ENCODE results near the gene ACTR3. TPM values are rescaled to one million over a fixed set of nuclear protein-coding genes. Genes with fewer than 3 reads are reported as not detected.

ACTR3 gene
- total RNA-seq, 2 donors from 2014 or later, result 229 to 267 TPM

DNA sequence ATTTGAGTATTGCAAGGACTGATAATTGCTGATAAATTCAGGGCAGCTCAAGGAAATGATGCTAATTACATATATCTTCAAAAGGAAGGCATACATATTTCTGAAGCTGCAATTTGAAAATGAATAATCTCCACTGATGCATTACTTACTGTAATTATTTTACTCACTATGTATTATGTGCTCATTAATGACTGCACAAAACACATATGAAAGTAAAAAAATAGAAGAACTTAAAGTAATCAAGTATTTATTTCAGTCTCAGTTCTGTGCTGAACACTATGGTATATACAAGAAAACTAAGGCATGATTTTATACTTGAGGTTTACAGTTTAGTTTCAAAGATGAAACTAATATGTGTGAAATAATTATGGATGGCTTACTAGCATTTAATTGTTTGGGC, 9.3 kb downstream of the ACTR3 start:
- DNase-seq, result no peak
- H3K4me1 Mint-ChIP-seq, result peaks cover 83% of the 10 kb centered on the region
- no peaks in the 10 kb centered on the region for H3K9me3 ChIP-seq (ENCODE audit: control insufficient read depth, low read length, poor library complexity, severe bottlenecking)
- no peak for ATAC-seq
- H3K27me3 Mint-ChIP-seq, result no peaks in the 10 kb centered on the region
- H3K36me3 Mint-ChIP-seq (ENCODE audit: low read depth), result peaks cover 7% of the 10 kb centered on the region
- H3K27ac Mint-ChIP-seq, result peak overlapping the region; percentile 89
- H3K4me3 Mint-ChIP-seq, result peak overlapping the region; percentile 84

DNA sequence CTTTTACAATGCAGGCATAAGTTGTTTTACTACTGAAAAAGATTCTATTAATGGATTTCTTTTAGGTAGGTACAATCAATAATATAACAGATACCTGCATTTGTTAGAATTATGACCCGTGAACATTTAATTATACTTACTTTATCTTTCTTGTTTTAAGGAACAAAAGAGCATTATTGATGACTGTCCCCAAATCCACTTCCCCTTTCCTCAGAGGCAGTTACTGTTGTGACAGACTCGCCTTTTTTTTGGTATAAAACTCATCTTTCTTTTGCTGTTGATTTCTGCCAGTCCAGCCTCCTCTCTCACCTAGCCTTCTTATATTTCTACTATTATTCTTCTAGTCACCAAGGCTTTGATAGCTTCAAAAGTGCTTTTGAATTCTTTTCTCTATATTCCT, 12.1 kb downstream of the ACTR3 start:
- Mint-ChIP-seq H3K27me3 (no peaks in the 10 kb centered on the region), H3K4me1 (peaks cover 77% of the 10 kb centered on the region), H3K4me3 (peak overlapping the region; percentile 39), H3K27ac (peak overlapping the region; percentile 89), H3K36me3 (ENCODE audit: low read depth) (peaks cover 13% of the 10 kb centered on the region)
- DNase-seq, result no peak
- ATAC-seq, result no peak
- no peaks in the 10 kb centered on the region for H3K9me3 ChIP-seq (ENCODE audit: control insufficient read depth, low read length, poor library complexity, severe bottlenecking)

DNA sequence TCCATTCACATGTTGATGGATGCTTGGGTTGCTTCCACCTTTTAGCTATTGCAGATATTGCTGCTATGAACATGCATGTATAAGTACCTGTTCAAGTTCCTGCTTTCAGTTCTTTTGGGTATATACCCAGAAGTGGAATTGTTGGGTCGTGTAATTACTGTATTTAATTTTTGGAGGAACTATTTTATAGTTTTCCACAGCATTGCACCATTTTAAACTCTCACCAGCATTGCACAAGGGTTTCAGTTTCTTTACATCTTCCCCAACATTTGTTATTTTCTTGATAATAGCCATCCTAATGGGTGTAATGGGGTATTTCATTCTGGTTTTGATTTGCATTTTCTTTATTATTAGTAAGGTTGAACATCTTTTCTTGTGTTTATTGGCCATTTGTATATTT, 16.0 kb downstream of the ACTR3 start:
- Mint-ChIP-seq H3K4me3 (peak overlapping the region; percentile 33), H3K27me3 (no peaks in the 10 kb centered on the region), H3K4me1 (peaks cover 71% of the 10 kb centered on the region), H3K27ac (peak overlapping the region; percentile 87), H3K36me3 (ENCODE audit: low read depth) (peaks cover 11% of the 10 kb centered on the region)
- no peak for ATAC-seq
- DNase-seq, result no peak
- H3K9me3 ChIP-seq (ENCODE audit: control insufficient read depth, low read length, poor library complexity, severe bottlenecking), result no peaks in the 10 kb centered on the region

DNA sequence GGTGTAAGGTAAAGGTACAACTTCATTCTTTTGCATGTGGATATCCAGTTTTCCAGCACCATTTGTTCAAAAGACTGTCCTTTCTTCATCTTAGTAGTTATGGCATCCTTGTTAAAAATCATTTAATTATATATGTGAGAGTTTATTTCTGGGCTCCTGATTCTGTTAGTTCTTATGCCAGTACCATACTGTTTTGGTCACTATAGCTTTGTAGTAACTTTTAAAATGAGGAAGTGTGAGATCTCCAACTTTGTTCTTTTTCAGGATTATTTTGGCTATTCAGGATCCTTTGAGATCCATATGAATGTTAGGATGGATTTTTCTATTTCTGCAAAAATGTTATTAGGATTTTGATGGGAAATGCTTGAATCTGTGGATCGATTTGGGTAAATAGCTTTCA, 16.8 kb downstream of the ACTR3 start:
- no peaks in the 10 kb centered on the region for H3K9me3 ChIP-seq (ENCODE audit: control insufficient read depth, low read length, poor library complexity, severe bottlenecking)
- ATAC-seq (no peak), DNase-seq (no peak)
- H3K4me3 Mint-ChIP-seq, result peak overlapping the region; percentile 65
- H3K36me3 Mint-ChIP-seq (ENCODE audit: low read depth), result peaks cover 12% of the 10 kb centered on the region
- no peaks in the 10 kb centered on the region for H3K27me3 Mint-ChIP-seq
- peaks cover 66% of the 10 kb centered on the region for H3K4me1 Mint-ChIP-seq
- H3K27ac Mint-ChIP-seq, result peak overlapping the region; percentile 97

DNA sequence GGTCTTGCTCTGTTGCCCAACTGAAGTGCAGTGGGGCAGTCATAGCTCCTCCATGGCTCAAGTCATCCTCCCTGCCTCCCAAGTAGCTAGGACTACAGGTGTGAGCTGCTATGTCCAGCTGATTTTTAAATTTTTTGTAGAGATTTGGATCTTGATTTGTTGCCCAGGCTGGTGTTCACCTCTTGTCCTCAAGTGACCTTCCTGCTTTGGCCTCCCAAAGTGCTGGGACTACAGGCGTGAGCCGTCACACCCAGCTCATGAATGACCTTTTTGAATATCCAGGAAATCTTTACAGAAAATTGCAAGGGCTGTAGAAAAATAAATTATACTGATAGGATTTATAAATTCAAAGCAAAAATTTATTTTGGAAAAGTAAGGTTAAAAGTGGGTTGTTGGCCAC, 17.4 kb downstream of the ACTR3 start:
- Mint-ChIP-seq H3K4me1 (peaks cover 65% of the 10 kb centered on the region), H3K4me3 (peak overlapping the region; percentile 19), H3K27me3 (no peaks in the 10 kb centered on the region), H3K27ac (peak overlapping the region; percentile 97), H3K36me3 (ENCODE audit: low read depth) (peaks cover 12% of the 10 kb centered on the region)
- ATAC-seq (no peak), DNase-seq (no peak)
- no peaks in the 10 kb centered on the region for H3K9me3 ChIP-seq (ENCODE audit: control insufficient read depth, low read length, poor library complexity, severe bottlenecking)

DNA sequence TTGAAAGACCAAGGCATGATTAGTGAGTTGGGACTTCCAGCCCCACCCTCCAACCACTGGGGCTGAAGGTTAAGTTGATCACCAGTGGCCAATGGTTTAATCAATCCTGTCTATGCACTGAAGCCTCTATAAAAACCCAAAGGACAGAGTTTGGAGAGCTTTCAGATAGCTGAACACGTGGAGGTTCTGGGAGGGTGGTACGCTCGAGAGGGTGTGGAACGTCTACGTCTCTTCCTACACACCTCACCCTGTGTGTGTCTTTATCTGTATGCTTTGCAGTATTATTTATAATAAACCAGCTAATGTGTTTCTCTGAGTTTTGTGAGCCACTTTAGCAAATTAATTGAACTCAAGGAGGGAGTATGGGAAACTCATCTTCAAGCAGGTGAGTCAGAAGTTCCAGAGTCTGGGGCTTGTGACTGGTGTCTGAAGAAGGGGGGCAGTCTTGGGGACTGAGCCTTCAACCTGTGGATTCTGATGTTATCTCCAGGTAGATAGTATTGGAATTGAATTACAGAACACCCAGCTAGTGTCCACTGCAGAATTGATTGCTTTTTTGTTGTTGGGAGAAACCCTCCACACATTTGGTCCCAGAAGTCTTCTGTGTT, 20.3 kb downstream of the ACTR3 start:
- Mint-ChIP-seq H3K36me3 (ENCODE audit: low read depth) (peaks cover 8% of the 10 kb centered on the region), H3K27ac (peak overlapping the region; percentile 97), H3K27me3 (no peaks in the 10 kb centered on the region), H3K4me1 (peaks cover 47% of the 10 kb centered on the region), H3K4me3 (peak overlapping the region; percentile 80)
- DNase-seq, result peak in 1 of 3 donors; percentile 35
- peak; percentile 71 for ATAC-seq
- H3K9me3 ChIP-seq (ENCODE audit: control insufficient read depth, low read length, poor library complexity, severe bottlenecking), result no peaks in the 10 kb centered on the region

DNA sequence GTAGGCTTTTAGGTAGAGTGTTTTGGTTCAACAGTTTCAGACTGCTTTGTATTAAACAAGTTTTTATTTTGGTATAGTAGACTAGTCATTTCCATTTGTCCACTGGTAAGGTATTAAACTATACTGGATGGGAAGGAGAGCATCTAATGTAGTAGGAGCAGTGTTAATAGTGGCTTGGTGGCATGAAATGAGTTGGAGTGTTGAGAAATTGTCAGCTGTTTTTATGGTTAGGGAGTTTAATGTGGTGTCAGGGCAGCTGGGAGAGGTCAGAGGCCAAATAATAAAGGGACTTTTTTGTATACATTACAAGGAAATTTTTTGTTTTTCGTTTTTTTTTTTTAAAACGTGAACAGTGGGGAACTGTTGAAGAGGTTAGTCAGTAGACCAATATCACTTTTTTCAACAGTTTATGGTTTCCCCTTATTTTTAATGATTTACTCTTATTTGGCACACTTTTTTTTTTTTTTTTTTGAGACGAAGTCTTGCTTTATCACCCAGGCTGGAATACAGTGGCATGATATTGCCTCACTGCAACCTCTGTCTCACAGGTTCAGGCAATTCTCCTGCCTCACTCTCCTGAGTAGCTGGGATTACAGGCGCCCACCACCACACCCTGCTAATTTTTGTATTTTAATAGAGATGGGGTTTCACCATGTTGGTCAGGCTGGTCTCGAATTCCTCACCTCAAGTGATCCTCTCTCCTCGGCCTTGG, 21.2 kb downstream of the ACTR3 start:
- no peaks in the 10 kb centered on the region for H3K9me3 ChIP-seq (ENCODE audit: control insufficient read depth, low read length, poor library complexity, severe bottlenecking)
- DNase-seq (no peak), ATAC-seq (peak; percentile 24)
- Mint-ChIP-seq H3K27me3 (no peaks in the 10 kb centered on the region), H3K4me1 (peaks cover 47% of the 10 kb centered on the region), H3K36me3 (ENCODE audit: low read depth) (peaks cover 5% of the 10 kb centered on the region), H3K4me3 (peak overlapping the region; percentile 34), H3K27ac (peak overlapping the region; percentile 97)

DNA sequence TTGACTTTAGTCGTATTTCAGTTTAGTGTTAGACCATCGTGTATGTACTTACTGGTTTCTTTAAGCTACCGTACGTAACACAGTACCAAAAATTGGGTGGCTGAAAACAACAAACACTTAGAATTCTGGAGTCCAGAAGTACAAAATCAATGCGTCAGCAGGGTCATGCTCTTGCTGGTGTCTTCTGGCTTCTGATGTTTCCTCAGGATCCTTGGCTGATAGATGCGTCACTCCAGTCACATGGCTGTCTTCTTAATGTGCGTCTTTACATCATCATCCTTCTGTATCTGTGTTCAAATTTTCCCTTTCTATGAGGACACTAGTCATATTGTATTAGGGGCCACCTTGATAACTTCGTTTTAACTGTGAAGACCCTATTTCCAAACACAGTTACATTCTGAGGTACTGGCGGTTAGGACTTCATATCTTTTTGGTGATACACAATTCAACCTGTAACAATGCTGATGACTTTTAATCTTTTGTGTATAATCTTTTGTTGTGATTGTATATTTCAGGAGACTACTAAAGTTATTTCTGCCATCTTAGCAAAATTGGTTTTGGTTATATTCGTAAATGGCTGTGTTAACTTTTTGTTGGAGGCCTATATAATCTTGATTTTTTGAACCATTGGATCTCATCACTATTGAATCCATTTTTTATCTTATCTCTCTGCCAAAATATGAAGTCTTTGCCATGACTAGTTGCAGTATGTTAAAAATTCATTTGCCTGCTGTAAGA, 25.4 kb downstream of the ACTR3 start:
- Mint-ChIP-seq H3K4me1 (peaks cover 45% of the 10 kb centered on the region), H3K4me3 (no peak overlapping the region), H3K36me3 (ENCODE audit: low read depth) (peaks cover 18% of the 10 kb centered on the region), H3K27me3 (no peaks in the 10 kb centered on the region), H3K27ac (no peak overlapping the region)
- no peaks in the 10 kb centered on the region for H3K9me3 ChIP-seq (ENCODE audit: control insufficient read depth, low read length, poor library complexity, severe bottlenecking)
- ATAC-seq (no peak), DNase-seq (no peak)

DNA sequence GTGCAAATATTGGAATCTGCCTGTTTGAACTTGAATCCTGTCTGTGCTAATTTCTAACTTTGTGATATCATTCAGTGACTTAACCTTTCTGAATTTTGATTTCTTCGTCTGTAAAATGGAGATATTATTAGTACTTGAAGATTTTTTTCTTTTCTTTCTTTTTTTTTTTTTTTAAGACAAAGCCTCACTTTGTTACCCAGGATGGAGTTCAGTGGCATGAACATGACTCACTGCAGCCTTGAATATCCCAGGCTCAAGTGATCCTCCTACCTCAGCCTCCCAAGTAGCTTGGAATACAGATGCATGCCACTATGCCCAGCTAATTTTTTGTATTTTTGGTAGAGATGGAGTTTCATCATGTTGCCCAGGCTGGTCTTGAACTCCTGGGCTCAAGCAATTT, 28.3 kb downstream of the ACTR3 start:
- no peak overlapping the region for H3K4me3 Mint-ChIP-seq
- no peaks in the 10 kb centered on the region for H3K27me3 Mint-ChIP-seq
- no peaks in the 10 kb centered on the region for H3K9me3 ChIP-seq (ENCODE audit: control insufficient read depth, low read length, poor library complexity, severe bottlenecking)
- DNase-seq (no peak), ATAC-seq (no peak)
- peaks cover 19% of the 10 kb centered on the region for H3K36me3 Mint-ChIP-seq (ENCODE audit: low read depth)
- peaks cover 39% of the 10 kb centered on the region for H3K4me1 Mint-ChIP-seq
- H3K27ac Mint-ChIP-seq, result peak overlapping the region; percentile 85

DNA sequence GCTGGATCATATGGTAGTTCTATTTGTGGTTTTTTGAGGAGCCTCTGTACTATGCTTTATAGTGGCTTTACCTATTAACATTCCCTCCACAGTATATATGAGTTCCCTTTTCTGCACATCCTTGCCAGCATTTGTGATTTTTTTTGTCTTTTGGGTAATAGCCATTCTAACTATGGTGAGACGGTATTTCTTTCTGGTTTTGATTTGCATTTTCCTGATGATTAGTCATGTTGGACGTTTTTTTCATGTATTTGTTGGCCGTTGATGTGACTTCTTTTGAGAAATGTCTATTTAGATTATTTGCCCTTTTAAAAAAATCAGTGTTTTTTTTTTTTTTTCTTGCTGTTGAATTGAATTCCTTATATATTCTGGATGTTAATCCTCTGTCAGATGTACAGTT, 31.1 kb downstream of the ACTR3 start:
- Mint-ChIP-seq H3K27me3 (no peaks in the 10 kb centered on the region), H3K36me3 (ENCODE audit: low read depth) (peaks cover 25% of the 10 kb centered on the region), H3K4me1 (peaks cover 35% of the 10 kb centered on the region), H3K27ac (peak overlapping the region; percentile 6), H3K4me3 (no peak overlapping the region)
- DNase-seq, result no peak
- no peaks in the 10 kb centered on the region for H3K9me3 ChIP-seq (ENCODE audit: control insufficient read depth, low read length, poor library complexity, severe bottlenecking)
- ATAC-seq, result no peak

DNA sequence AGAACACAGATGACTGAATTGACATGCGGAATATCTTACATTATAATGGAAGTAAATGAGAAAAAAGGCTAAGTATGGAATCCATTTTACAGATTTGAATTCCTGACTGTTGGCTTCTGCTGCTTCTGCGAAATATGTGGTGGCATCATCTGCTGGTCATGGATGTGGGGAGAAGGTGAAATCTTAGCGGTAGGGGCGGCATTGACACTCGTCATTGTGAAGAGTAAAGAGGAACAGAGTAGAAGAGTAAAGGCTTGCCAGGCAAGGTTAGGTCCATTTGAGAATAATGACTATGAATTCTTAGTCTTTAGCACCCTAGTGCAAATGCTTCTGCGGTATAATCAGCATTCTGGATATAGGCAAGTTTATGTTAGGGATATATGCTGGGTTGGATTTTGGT, 32.4 kb downstream of the ACTR3 start:
- peaks cover 22% of the 10 kb centered on the region for H3K36me3 Mint-ChIP-seq (ENCODE audit: low read depth)
- no peaks in the 10 kb centered on the region for H3K27me3 Mint-ChIP-seq
- no peak overlapping the region for H3K4me3 Mint-ChIP-seq
- peaks cover 31% of the 10 kb centered on the region for H3K4me1 Mint-ChIP-seq
- no peak for ATAC-seq
- no peaks in the 10 kb centered on the region for H3K9me3 ChIP-seq (ENCODE audit: control insufficient read depth, low read length, poor library complexity, severe bottlenecking)
- no peak for DNase-seq
- no peak overlapping the region for H3K27ac Mint-ChIP-seq

DNA sequence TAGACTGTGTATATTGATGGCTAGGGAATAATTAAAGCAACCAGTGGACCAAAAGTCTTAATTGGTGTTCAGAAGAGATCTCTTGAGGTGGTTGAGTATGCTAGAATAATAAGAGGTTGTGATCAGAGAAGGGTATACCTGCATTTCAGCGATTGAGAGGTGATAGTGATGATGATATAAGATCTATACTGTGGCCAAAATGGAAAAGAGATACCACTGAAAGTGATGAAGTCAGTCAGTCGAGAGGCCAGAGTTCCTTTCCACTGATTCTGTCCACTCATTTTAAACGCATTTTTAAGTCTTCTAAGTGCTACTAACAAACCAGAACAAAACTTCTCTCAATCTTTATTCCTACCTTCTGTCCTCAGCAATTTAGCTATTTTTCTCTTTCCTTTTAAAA, 32.9 kb downstream of the ACTR3 start:
- no peaks in the 10 kb centered on the region for H3K9me3 ChIP-seq (ENCODE audit: control insufficient read depth, low read length, poor library complexity, severe bottlenecking)
- peaks cover 27% of the 10 kb centered on the region for H3K4me1 Mint-ChIP-seq
- H3K4me3 Mint-ChIP-seq, result no peak overlapping the region
- DNase-seq (no peak), ATAC-seq (no peak)
- H3K36me3 Mint-ChIP-seq (ENCODE audit: low read depth), result peaks cover 18% of the 10 kb centered on the region
- no peak overlapping the region for H3K27ac Mint-ChIP-seq
- no peaks in the 10 kb centered on the region for H3K27me3 Mint-ChIP-seq

DNA sequence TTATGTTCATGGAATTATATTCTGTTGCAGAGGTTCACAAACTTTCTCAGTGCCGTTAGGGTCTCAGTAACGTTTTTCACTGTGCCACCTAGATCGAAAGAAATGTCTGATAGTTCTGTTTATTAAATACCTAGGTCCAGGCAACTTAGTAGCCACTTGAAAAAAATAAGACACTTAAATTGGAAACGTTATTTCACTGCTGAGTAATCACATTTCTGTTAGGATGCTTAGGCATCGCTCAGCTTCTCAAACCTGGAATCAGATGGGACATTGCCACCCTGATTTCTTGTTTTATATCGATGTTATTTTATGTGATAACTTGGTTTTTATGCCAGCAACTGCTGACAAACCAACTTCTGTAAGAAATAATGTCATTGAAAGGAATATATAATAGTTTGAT, 36.0 kb downstream of the ACTR3 start:
- no peak for ATAC-seq

More for the DNA sequence above, 36.0 kb downstream of the ACTR3 start:
- H3K27me3 Mint-ChIP-seq, result no peaks in the 10 kb centered on the region
- H3K9me3 ChIP-seq (ENCODE audit: control insufficient read depth, low read length, poor library complexity, severe bottlenecking), result no peaks in the 10 kb centered on the region
- H3K4me3 Mint-ChIP-seq, result no peak overlapping the region
- H3K27ac Mint-ChIP-seq, result no peak overlapping the region
- H3K4me1 Mint-ChIP-seq, result peaks cover 17% of the 10 kb centered on the region
- DNase-seq, result no peak
- H3K36me3 Mint-ChIP-seq (ENCODE audit: low read depth), result peaks cover 15% of the 10 kb centered on the region
